GF-D8 (cell line): ENCODE data around the gene SLC25A18.
"Not testable (repeated sequence)": the region's sequence is repeated elsewhere in the genome, so short reads cannot be mapped to it uniquely, and the experiment has no call there.

ENCODE experiments used
- DNase-seq: peaks from one replicate; lab custom pipeline; 2025; lab: John Stamatoyannopoulos, UW

Gene SLC25A18

GRCh38 chr22:17607891-17608521 lies 44.7 kb downstream of the SLC25A18 start:
- no peak for DNase-seq

- DNase-seq: no peak
These were observed 48.8 kb downstream of the SLC25A18 start for GRCh38 chr22:17612057-17612456.

DNA sequence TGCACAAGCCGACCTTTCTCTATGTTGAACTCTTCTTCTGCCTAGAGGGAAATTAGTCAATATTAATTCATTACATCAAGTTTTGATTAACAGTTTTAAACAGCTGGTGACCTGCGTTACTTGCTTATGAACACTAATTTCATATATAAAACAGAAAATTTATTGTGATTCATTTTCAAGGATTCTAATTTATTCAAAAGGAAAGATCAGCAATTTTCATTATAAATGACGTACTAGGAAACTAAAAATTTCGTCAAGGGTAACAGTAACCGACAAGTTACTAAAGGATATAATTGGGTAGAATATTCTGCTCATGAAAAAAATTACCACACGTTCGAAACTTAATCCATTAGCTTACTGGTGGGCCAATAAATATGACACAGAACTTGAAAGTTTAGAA lies 50.0 kb downstream of the SLC25A18 start:
- no peak for DNase-seq

- no peak for DNase-seq
These were observed 64.7 kb downstream of the SLC25A18 start for GRCh38 chr22:17627961-17628405.

GRCh38 chr22:17628406-17629172 lies 65.3 kb downstream of the SLC25A18 start, which contains the start of gene ATP6V1E1:
ATP6V1E1 (minus strand) TSS chr22:17628749; CDS start chr22:17628635, 114 bp downstream.
- DNase-seq: peak; percentile 94

- no peak for DNase-seq
These were observed 65.8 kb downstream of the SLC25A18 start for GRCh38 chr22:17629173-17629489.

GRCh38 chr22:17629641-17630040 lies 66.3 kb downstream of the SLC25A18 start:
- DNase-seq: no peak

DNA sequence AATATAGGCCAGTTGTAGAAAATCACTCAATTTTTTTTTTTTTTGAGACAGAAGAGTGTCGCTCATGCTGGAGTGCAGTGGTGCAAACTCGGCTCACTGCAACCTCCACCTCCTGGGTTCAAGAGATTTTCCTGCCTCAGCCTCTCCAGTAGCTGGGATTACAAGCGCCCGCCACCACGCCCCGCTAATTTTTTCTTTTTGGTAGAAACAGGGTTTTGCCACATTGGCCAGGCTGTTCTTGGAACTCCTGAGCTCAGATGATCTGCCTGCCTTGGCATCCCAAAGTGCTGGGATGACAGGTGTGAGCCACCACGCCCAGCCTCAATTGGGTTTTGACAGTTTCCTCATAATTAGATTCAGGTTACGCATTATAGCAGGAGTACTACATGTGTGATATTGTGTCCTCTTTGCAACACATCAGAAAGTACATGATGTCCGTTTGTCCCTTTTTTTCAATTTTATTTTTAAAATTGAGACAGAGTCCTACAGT lies 67.8 kb downstream of the SLC25A18 start:
- no peak for DNase-seq

- no peak for DNase-seq
These were observed 70.1 kb downstream of the SLC25A18 start for GRCh38 chr22:17633217-17633997.

DNA sequence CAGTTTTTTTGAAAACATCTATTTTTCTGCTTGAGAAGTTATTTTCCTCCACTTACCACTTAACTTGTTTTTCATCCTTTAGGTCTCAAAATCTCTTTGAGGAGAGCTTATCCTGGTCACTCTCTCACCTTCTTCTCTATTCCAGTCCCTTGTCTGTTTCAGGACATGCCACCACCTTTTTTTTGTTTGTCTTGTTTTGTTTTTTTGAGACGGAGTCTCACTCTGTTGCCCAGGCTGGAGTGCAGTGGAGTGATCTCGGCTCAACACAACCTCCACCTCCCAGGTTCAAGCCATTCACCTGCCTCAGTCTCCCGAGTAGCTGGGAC lies 70.7 kb downstream of the SLC25A18 start:
- no peak for DNase-seq

- DNase-seq: no peak
These were observed 71.4 kb downstream of the SLC25A18 start for GRCh38 chr22:17634696-17635095.

DNA sequence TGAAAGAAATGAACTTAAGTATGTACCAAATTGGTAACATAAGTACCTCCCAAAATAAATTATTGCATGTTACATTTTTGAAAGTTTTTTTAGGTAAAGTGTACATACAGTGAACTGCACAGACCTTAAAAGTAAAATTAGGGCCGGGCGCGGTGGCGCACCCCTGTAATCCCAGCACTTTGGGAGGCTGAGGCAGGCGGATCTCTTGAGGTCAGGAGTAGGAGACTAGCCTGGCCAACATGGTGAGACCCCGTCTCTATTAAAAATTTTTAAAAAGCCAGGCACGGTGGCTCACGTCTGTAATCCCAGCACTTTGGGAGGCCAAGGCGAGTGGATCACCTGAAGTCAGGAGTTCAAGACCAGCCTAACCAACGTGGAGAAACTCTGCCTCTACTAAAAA lies 73.6 kb downstream of the SLC25A18 start:
- DNase-seq: not testable (repeated sequence)

- no peak for DNase-seq
These were observed 74.3 kb downstream of the SLC25A18 start for GRCh38 chr22:17637490-17638181.

DNA sequence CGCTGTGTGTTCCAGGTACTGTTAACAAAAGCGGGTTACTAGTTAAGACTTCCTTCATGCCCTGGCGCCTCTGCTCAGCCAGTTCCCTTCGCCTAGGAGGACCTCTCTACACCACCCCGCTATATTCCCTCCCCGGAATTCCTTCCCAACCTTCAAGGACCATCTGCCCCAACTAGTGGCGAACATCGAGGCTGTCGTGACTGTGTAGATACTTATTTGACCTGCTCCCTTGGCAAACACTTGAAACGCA lies 74.8 kb downstream of the SLC25A18 start:
- DNase-seq: no peak

GRCh38 chr22:17638432-17639246 lies 75.3 kb downstream of the SLC25A18 start, which contains the start of gene BCL2L13:
BCL2L13 (plus strand) TSS chr22:17638757; CDS start chr22:17655712, 16,955 bp downstream.
- DNase-seq: peak; percentile 82

DNA sequence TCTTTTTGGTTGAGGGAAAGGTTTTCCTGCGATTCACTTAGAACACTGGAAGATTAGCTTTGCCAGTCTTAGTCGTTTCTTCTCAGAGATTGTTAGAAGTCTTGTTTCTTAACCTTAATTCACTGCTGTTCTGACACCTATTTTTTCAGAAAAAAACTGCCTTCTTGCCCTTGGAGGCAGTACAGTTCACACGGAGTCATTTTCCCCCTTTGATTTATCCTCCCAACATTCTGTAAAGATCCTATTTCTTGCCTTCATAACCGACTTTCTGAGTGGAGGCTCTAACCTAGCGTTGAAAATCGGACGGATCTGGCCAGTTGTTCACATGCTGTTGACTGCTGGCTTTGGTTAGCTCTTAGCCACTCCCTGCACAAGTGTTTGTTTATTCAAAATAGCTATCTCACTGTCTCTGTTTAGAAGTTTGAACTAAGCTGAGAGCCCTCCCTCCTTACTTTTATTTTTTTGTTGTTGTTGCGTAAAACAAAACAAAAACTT lies 76.0 kb downstream of the SLC25A18 start:
- DNase-seq: peak; percentile 9
